ENCODE measurements around the gene NR5A2.

NR5A2 gene

DNA sequence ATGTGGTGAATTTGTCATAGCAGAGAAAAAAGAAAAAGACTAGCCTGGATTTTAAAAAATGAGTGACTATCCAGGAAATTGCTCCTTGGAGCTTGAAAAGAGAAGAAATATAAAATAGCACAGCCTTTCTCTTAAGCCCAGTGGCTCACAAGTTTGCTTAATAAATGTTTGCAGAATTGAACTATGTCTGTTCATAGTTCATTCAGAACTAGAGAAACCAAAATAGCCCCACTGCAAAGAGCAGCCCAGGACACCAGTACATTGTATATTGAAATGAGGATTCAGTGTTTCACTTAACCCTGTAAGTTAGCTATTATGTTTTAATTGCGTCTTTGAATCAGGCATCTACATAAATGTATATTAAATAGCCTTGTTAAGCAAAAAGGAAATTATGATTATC lies 88.8 kb downstream of the NR5A2 start:
- Histone ChIP-seq H3K4me2 (ENCODE audit: low read length) (no peak overlapping the region), H3K9me2 (ENCODE audit: low read depth, low read length) (no peaks in the 10 kb centered on the region), H4K20me1 (ENCODE audit: insufficient read depth, low read length) (no peaks in the 10 kb centered on the region), H3F3A (ENCODE audit: insufficient read depth, low read length) (no peaks in the 10 kb centered on the region), H3K4me3 (ENCODE audit: low read depth, low read length, poor library complexity, severe bottlenecking) (no peak overlapping the region), H2AFZ (ENCODE audit: low read length) (no peak overlapping the region), H3K27me3 (ENCODE audit: insufficient read depth, low read length) (no peaks in the 10 kb centered on the region), H3K4me1 (ENCODE audit: insufficient read depth, low read length, severe bottlenecking) (no peaks in the 10 kb centered on the region), H3K27ac (ENCODE audit: low read depth, low read length, poor library complexity, severe bottlenecking) (no peak overlapping the region), H3K9me3 (ENCODE audit: low read length) (no peaks in the 10 kb centered on the region), H3K36me3 (ENCODE audit: insufficient read depth, low read length) (no peaks in the 10 kb centered on the region), H3K79me2 (ENCODE audit: insufficient read depth, low read length) (no peaks in the 10 kb centered on the region), H3K9ac (ENCODE audit: low read length) (no peak overlapping the region)
- TF ChIP-seq CTCF (IDR thresholded peaks at IDR 0.05; ENCODE audit: low read length) (no peak), EZH2 (IDR thresholded peaks at IDR 0.05; ENCODE audit: borderline replicate concordance, low read length) (no peak)

GRCh38 chr1:200118779-200119505 lies 91.4 kb downstream of the NR5A2 start:
- H3K79me2 ChIP-seq (ENCODE audit: insufficient read depth, low read length) = no peaks in the 10 kb centered on the region
- no peak overlapping the region for H3K4me2 ChIP-seq (ENCODE audit: low read length)

DNA sequence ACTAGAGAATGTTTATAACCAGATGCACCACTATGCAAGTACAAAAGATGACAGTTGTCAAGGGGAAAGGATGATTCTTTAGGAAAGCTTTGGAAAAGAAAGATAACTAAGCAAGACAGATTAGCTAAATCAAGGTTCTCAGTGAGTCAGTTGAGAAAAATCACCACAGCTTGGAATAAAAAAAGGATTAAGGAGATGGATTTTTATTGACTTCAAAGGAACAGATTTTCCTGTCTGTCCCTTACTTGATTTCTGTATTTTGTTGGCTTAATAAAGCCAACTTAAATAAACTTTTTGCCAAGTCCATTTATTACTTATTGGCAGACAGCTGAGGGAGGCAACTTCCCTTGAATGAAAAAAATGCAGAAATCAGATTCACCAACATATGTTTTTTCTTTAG lies 93.9 kb downstream of the NR5A2 start:
- H3K27me3 ChIP-seq (ENCODE audit: insufficient read depth, low read length) = no peaks in the 10 kb centered on the region

More at GRCh38 chr1:200118779-200119505, 91.4 kb downstream of the NR5A2 start:
- H3K9me2 ChIP-seq (ENCODE audit: low read depth, low read length) = no peaks in the 10 kb centered on the region
- H3K9ac ChIP-seq (ENCODE audit: low read length) = no peak overlapping the region
- H3F3A ChIP-seq (ENCODE audit: insufficient read depth, low read length) = no peaks in the 10 kb centered on the region
- H3K27ac ChIP-seq (ENCODE audit: low read depth, low read length, poor library complexity, severe bottlenecking) = no peak overlapping the region
- no peak overlapping the region for H2AFZ ChIP-seq (ENCODE audit: low read length)
- no peaks in the 10 kb centered on the region for H3K27me3 ChIP-seq (ENCODE audit: insufficient read depth, low read length)
- TF ChIP-seq EZH2 (IDR thresholded peaks at IDR 0.05; ENCODE audit: borderline replicate concordance, low read length) (no peak), CTCF (IDR thresholded peaks at IDR 0.05; ENCODE audit: low read length) (no peak)
- no peaks in the 10 kb centered on the region for H3K4me1 ChIP-seq (ENCODE audit: insufficient read depth, low read length, severe bottlenecking)
- H3K9me3 ChIP-seq (ENCODE audit: low read length) = no peaks in the 10 kb centered on the region
- H3K4me3 ChIP-seq (ENCODE audit: low read depth, low read length, poor library complexity, severe bottlenecking) = no peak overlapping the region
- no peaks in the 10 kb centered on the region for H3K36me3 ChIP-seq (ENCODE audit: insufficient read depth, low read length)
- H4K20me1 ChIP-seq (ENCODE audit: insufficient read depth, low read length) = no peaks in the 10 kb centered on the region

More for the DNA sequence above, 93.9 kb downstream of the NR5A2 start:
- Histone ChIP-seq H3K4me3 (ENCODE audit: low read depth, low read length, poor library complexity, severe bottlenecking) (no peak overlapping the region), H4K20me1 (ENCODE audit: insufficient read depth, low read length) (no peaks in the 10 kb centered on the region), H3K9me3 (ENCODE audit: low read length) (no peaks in the 10 kb centered on the region), H3K79me2 (ENCODE audit: insufficient read depth, low read length) (no peaks in the 10 kb centered on the region), H3K9ac (ENCODE audit: low read length) (no peak overlapping the region), H3K27ac (ENCODE audit: low read depth, low read length, poor library complexity, severe bottlenecking) (no peak overlapping the region), H3K4me1 (ENCODE audit: insufficient read depth, low read length, severe bottlenecking) (no peaks in the 10 kb centered on the region), H3K4me2 (ENCODE audit: low read length) (no peak overlapping the region), H3K36me3 (ENCODE audit: insufficient read depth, low read length) (no peaks in the 10 kb centered on the region), H3K9me2 (ENCODE audit: low read depth, low read length) (no peaks in the 10 kb centered on the region), H2AFZ (ENCODE audit: low read length) (no peak overlapping the region), H3F3A (ENCODE audit: insufficient read depth, low read length) (no peaks in the 10 kb centered on the region)
- TF ChIP-seq EZH2 (IDR thresholded peaks at IDR 0.05; ENCODE audit: borderline replicate concordance, low read length) (no peak), CTCF (IDR thresholded peaks at IDR 0.05; ENCODE audit: low read length) (no peak)

Measured in OCI-LY1 (cell line).